ENCODE data around the gene DCC. TPM values are rescaled to one million over a fixed set of nuclear protein-coding genes. Genes with fewer than 3 reads are reported as not detected.

Gene DCC
- total and polyA plus RNA-seq, 3 donors from 2014 or later, result 7.9 to 42.1 (median 24.5) TPM

DNA sequence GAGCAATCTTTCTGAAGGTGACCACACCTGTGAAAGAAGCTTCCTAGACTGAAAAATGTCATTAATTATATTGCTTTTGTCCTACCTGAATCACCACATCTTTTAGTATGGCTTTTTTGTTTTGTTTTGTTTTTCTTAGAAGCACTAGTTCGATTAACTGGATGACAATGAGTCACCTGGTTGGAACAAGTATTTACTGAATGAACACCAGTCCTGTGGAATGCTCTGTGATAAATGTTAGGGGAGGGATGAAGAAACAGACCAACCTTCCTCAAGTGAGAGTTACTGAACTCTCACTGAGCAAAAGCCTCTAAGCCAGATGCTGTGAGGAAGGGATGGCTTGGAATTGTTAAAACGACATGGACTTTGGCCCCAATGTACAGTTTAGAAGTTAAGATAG, 26.8 kb upstream of the DCC start:
- Histone ChIP-seq H3K9me3 (no peaks in the 10 kb centered on the region), H3K36me3 (ENCODE audit: low read depth, missing control alignments) (no peaks in the 10 kb centered on the region), H3K4me1 (no peaks in the 10 kb centered on the region), H3K27me3 (no peaks in the 10 kb centered on the region), H3K4me3 (no peak overlapping the region), H3K27ac (no peak overlapping the region)
- WGBS, 2 donors, result 53 to 55% methylated on average over 2 of the region's 2 CpGs
- DNase-seq, result no peak
- intact Hi-C loops (cut with DNase I; ENCODE audit: low total_unique reads), result no loop called here
- TF ChIP-seq POLR2A (IDR thresholded peaks at IDR 0.05), result no peak
- TF ChIP-seq, protein P1, sequence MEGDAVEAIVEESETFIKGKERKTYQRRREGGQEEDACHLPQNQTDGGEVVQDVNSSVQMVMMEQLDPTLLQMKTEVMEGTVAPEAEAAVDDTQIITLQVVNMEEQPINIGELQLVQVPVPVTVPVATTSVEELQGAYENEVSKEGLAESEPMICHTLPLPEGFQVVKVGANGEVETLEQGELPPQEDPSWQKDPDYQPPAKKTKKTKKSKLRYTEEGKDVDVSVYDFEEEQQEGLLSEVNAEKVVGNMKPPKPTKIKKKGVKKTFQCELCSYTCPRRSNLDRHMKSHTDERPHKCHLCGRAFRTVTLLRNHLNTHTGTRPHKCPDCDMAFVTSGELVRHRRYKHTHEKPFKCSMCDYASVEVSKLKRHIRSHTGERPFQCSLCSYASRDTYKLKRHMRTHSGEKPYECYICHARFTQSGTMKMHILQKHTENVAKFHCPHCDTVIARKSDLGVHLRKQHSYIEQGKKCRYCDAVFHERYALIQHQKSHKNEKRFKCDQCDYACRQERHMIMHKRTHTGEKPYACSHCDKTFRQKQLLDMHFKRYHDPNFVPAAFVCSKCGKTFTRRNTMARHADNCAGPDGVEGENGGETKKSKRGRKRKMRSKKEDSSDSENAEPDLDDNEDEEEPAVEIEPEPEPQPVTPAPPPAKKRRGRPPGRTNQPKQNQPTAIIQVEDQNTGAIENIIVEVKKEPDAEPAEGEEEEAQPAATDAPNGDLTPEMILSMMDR (IDR thresholded peaks at IDR 0.05), result no peak

DNA sequence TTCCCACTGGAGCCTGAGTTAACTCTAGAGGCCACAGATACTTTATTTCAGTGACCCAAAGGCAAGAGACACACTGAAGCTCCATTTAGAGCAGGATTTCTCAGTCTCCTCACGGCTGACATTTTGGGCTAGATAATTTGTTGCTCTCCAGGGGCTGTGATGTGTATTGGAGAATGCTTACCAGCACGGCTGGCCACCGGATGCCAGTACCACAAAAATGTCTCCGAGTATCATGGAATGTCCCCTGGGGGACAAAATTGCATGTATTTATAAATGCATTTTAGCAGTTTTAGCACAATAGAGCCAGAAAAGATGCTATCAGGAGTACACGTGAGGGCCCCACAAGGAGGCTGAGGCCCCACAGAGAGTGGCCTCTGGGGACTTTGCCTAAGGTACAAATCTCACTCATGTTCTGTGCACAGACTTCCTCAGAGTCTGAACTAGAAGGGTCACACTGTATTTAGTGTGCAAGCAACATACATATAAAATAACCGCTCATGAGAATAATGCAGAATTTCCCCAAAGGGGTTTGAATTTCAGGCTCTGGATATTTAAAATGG, 20.5 kb upstream of the DCC start:
- Histone ChIP-seq H3K27me3 (no peaks in the 10 kb centered on the region), H3K4me1 (no peaks in the 10 kb centered on the region), H3K36me3 (ENCODE audit: low read depth, missing control alignments) (no peaks in the 10 kb centered on the region), H3K27ac (no peak overlapping the region), H3K9me3 (no peaks in the 10 kb centered on the region), H3K4me3 (no peak overlapping the region)
- no peak for TF ChIP-seq POLR2A (IDR thresholded peaks at IDR 0.05)
- TF ChIP-seq, protein P1 (IDR thresholded peaks at IDR 0.05), result no peak
- no peak for DNase-seq
- 67 to 70% methylated on average over 6 of the region's 6 CpGs for WGBS, 2 donors
- intact Hi-C loops (cut with DNase I; ENCODE audit: low total_unique reads), result no loop called here

DNA sequence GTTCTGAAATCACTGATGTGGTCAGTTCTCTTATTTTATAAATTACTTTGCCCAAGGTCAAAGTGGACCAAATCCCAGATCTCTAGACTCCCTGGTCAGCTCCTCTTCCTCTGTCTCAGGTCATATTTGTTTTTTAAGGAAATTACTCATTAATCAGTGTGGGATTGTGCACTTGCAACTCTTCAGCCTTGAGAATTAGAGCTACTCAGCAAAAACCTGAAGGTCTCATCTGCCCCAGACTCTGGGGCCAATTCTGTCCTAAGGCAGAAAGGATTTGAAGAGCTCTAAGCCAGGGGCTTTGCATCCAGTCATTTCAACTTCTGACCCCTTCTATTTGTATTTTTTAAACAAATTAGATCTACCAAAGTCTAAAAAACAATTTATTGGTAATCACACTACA, 17.7 kb upstream of the DCC start:
- H3K9me3 ChIP-seq, result no peaks in the 10 kb centered on the region
- intact Hi-C loops (cut with DNase I; ENCODE audit: low total_unique reads), result no loop called here
- H3K4me1 ChIP-seq, result no peaks in the 10 kb centered on the region
- no peaks in the 10 kb centered on the region for H3K27me3 ChIP-seq
- no peak for DNase-seq
- H3K36me3 ChIP-seq (ENCODE audit: low read depth, missing control alignments), result no peaks in the 10 kb centered on the region
- TF ChIP-seq, protein P1 (IDR thresholded peaks at IDR 0.05), result no peak
- no peak for TF ChIP-seq POLR2A (IDR thresholded peaks at IDR 0.05)
- H3K4me3 ChIP-seq, result no peak overlapping the region
- no peak overlapping the region for H3K27ac ChIP-seq

DNA sequence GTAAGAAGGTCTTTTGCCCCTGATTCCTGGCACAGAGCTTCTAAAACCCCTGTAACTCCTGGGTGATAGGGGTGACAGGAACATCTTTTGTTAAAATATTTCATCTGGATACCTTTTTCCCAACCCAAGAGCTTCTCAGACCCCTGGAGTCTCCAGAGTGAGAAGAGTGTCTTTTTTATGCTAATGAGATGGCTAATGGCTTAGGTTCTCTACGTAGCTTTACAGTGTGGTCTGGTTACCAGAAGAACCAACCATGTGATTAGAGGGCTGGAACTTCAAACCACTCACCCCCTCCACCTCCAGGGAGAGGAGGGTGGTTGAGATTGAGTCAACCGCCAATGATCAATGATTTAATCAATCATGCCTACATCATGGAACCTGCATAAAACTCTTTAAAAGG, 16.2 kb upstream of the DCC start:
- H3K27me3 ChIP-seq, result no peaks in the 10 kb centered on the region
- H3K36me3 ChIP-seq (ENCODE audit: low read depth, missing control alignments), result no peaks in the 10 kb centered on the region
- H3K9me3 ChIP-seq, result no peaks in the 10 kb centered on the region
- no peak overlapping the region for H3K27ac ChIP-seq
- 38 to 39% methylated on average over 2 of the region's 2 CpGs for WGBS, 2 donors
- intact Hi-C loops (cut with DNase I; ENCODE audit: low total_unique reads), result no loop called here
- no peak overlapping the region for H3K4me3 ChIP-seq
- DNase-seq, result no peak
- H3K4me1 ChIP-seq, result no peaks in the 10 kb centered on the region
- TF ChIP-seq POLR2A (IDR thresholded peaks at IDR 0.05), result no peak
- TF ChIP-seq, protein P1 (IDR thresholded peaks at IDR 0.05), result no peak

DNA sequence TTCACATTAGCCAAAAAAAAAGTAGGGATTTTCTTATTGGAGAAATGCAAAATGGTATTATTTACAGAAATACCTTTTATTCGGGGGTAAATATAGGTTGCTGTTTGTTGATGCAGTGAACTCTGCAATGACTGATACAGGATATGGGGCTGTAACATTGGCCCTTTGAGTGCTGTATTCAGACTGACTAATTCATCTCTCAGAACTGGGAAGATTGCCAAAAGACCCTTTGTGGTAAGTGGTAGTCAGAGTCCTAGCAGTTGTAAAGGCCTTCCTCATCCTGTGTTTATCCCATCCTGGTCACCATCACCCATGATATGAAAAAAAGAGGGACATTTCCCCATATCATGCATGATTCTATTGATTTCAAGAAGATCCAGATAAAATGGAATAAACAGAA, 14.0 kb upstream of the DCC start:
- no peaks in the 10 kb centered on the region for H3K4me1 ChIP-seq
- no peaks in the 10 kb centered on the region for H3K36me3 ChIP-seq (ENCODE audit: low read depth, missing control alignments)
- no peak for DNase-seq
- intact Hi-C loops (cut with DNase I; ENCODE audit: low total_unique reads), result no loop called here
- 69 to 79% methylated on average over 1 of the region's 1 CpG for WGBS, 2 donors
- H3K27ac ChIP-seq, result no peak overlapping the region
- no peaks in the 10 kb centered on the region for H3K27me3 ChIP-seq
- no peak overlapping the region for H3K4me3 ChIP-seq
- H3K9me3 ChIP-seq, result no peaks in the 10 kb centered on the region
- no peak for TF ChIP-seq POLR2A (IDR thresholded peaks at IDR 0.05)
- TF ChIP-seq, protein P1 (IDR thresholded peaks at IDR 0.05), result no peak

All from testis (tissue), 3 donors.